H1 (cell line): ENCODE results near the gene OR12D2. TPM values are rescaled to one million over a fixed set of nuclear protein-coding genes. Genes with fewer than 3 reads are reported as not detected.

ENCODE experiments used
- CBX5 ChIP-seq: fragments of 300-800, 300-1000 bp; sonication (generic); IDR thresholded peaks from 2 replicates; pipeline ENCODE4 v1.7.1; 2016; ENCODE audit warnings: antibody characterized with exemption, low read length, low read depth
- POLR2AphosphoS5 ChIP-seq: IDR thresholded peaks from 2 replicates; pipeline ENCODE4 v1.6.1; 2011; ENCODE audit warnings: low read depth, low read length
- polyA plus RNA-seq, 7 experiments: library from polyadenylated mRNA; depleted of rRNA in 3 of 7; stranded (reverse) in 5 of 7; unstranded in 2 of 7; fragments of >200 nt in 5 of 7; fragments of 200-250 nt in 2 of 7; gene quantifications; 1 replicate in 5 of 7; 2 replicates in 1 of 7; 4 replicates in 1 of 7; pipeline versions ENCODE4 v1.2.1 to v1.2.3, GENCODE V29; 2011 to 2013; ENCODE audit warnings: missing spikeins in 2 of 7, mixed read lengths in 2 of 7
- total RNA-seq: library from RNA; stranded (reverse); fragmentation: NEBNext Ultra II Directional; extraction: Animal tissue kit (Norgen Biotek cat#: 25700); gene quantifications from 2 replicates; pipeline ENCODE4 v1.2.1, GENCODE V29; 2021

The OR12D2 gene
- total and polyA plus RNA-seq, 2 of the 8 experiments (the other 6 are each of a cell fraction or from before 2014, with no cell fraction given), result not detected

DNA sequence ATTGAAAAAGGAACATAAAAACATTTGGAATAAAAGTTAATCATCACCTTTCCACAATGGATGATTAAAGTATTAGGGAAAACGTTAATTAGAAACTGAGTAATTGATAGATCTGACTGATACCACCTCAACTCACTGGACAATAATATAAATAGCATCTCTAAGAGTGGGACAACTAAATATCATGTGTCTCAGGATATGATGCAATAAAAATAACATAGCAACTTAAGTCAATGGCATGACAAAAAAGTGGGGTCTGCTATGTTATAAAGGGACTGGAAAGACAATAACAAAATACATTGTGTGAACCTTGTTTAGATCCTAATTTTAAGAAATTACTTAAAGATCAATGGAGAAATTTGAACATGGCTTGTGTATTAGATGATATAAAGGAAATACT lies 29.6 kb downstream of the OR12D2 start (continued):
- no peak for TF ChIP-seq POLR2AphosphoS5
- TF ChIP-seq CBX5, result no peak
